GM23338 (cell line): ENCODE results near the gene TECTB. TPM values are rescaled to one million over a fixed set of nuclear protein-coding genes. Genes with fewer than 3 reads are reported as not detected.

Experiments used
- ATAC-seq: fragments of 200-7000 bp; cut with Tn5 transposase; 3 replicates; pipeline ENCODE4 v1.9.1; 2020
- DNase-seq: peaks from one replicate; pipeline ENCODE4 v3.0.0-alpha.2; 2015; ENCODE audit warnings: low spot score
- H2AFZ ChIP-seq: fragments of 200-600 bp; sonication (generic); 2 replicates; pipeline ENCODE4 v1.8.0; 2016; ENCODE audit warnings: antibody characterized with exemption, mild to moderate bottlenecking, moderate library complexity
- H3F3A ChIP-seq: fragments of 200-600 bp; sonication (generic); replicated peaks from 2 replicates; pipeline ENCODE4 v1.8.0; 2017; ENCODE audit warnings: antibody characterized with exemption, mixed run types, low read depth
- H3K27ac ChIP-seq: fragments of 200-600 bp; sonication (generic); 2 replicates; pipeline ENCODE4 v1.6.1; 2016; ENCODE audit warnings: low read depth
- H3K27me3 ChIP-seq: fragments of 200-600 bp; sonication (generic); 2 replicates; pipeline ENCODE4 v1.8.0; 2016; ENCODE audit warnings: mild to moderate bottlenecking, mixed run types, moderate library complexity; ENCODE audit not compliant: insufficient read depth
- H3K36me3 ChIP-seq: fragments of 200-600 bp; sonication (generic); 2 replicates; pipeline ENCODE4 v1.8.0; 2016; ENCODE audit warnings: mild to moderate bottlenecking; ENCODE audit not compliant: insufficient read depth
- H3K4me1 ChIP-seq: fragments of 200-600 bp; sonication (generic); 2 replicates; pipeline ENCODE4 v1.8.0; 2016; ENCODE audit warnings: mild to moderate bottlenecking, moderate library complexity; ENCODE audit not compliant: insufficient read depth
- H3K4me2 ChIP-seq: fragments of 200-600 bp; sonication (generic); 2 replicates; pipeline ENCODE4 v1.7.1; 2017; ENCODE audit warnings: mixed run types
- H3K4me3 ChIP-seq: fragments of 200-600 bp; sonication (generic); 2 replicates; pipeline ENCODE4 v1.6.1; 2016; ENCODE audit warnings: mixed run types
- H3K79me2 ChIP-seq: fragments of 200-600 bp; sonication (generic); replicated peaks from 2 replicates; pipeline ENCODE4 v1.8.0; 2017; ENCODE audit warnings: mild to moderate bottlenecking; ENCODE audit not compliant: insufficient read depth
- H3K9me2 ChIP-seq: fragments of 200-600 bp; sonication (generic); 2 replicates; pipeline ENCODE4 v1.8.0; 2017; ENCODE audit not compliant: insufficient read depth
- H4K20me1 ChIP-seq: fragments of 200-600 bp; sonication (generic); replicated peaks from 2 replicates; pipeline ENCODE4 v1.8.0; 2017; ENCODE audit warnings: mild to moderate bottlenecking; ENCODE audit not compliant: insufficient read depth
- H3K27ac Mint-ChIP-seq: 2 replicates; pipeline ENCODE4 v1.8.0; 2020; ENCODE audit warnings: inconsistent platforms, mild to moderate bottlenecking, moderate library complexity, mixed read lengths
- H3K27me3 Mint-ChIP-seq: 3 replicates; pipeline ENCODE4 v1.8.0; 2022; ENCODE audit warnings: low read depth, mild to moderate bottlenecking, moderate library complexity, mixed read lengths, inconsistent platforms; ENCODE audit not compliant: insufficient read depth, poor library complexity
- H3K36me3 Mint-ChIP-seq: 3 replicates; pipeline ENCODE4 v1.8.0; 2021; ENCODE audit warnings: low read depth, mild to moderate bottlenecking, inconsistent platforms, moderate library complexity, mixed read lengths
- H3K4me1 Mint-ChIP-seq: 3 replicates; pipeline ENCODE4 v1.8.0; 2020; ENCODE audit warnings: mild to moderate bottlenecking, inconsistent platforms, mixed read lengths
- H3K4me3 Mint-ChIP-seq: 3 replicates; pipeline ENCODE4 v1.8.0; 2021; ENCODE audit warnings: moderate library complexity, mild to moderate bottlenecking, inconsistent platforms, mixed read lengths
- H3K9me3 Mint-ChIP-seq: 3 replicates; pipeline ENCODE4 v1.8.0; 2020; ENCODE audit warnings: moderate library complexity, mild to moderate bottlenecking, inconsistent platforms, mixed read lengths
- CREB1 ChIP-seq: fragments of 250-450 bp; sonication (Bioruptor Pico); IDR thresholded peaks from 2 replicates; pipeline ENCODE4 v1.5.0; 2020; ENCODE audit warnings: low read depth, mild to moderate bottlenecking, moderate library complexity
- EZH2 ChIP-seq: fragments of 200-600 bp; sonication (generic); IDR thresholded peaks from one replicate; pipeline ENCODE4 v1.8.0; 2017; ENCODE audit warnings: antibody characterized with exemption, mild to moderate bottlenecking, low read depth; ENCODE audit not compliant: unreplicated experiment
- STAT1 ChIP-seq: IDR thresholded peaks from one replicate; pipeline ENCODE4 v1.6.1; 2016; ENCODE audit warnings: antibody characterized with exemption; ENCODE audit not compliant: unreplicated experiment
- ZNF331 ChIP-seq: fragments of 250-450 bp; sonication (Bioruptor Pico); IDR thresholded peaks from 2 replicates; pipeline ENCODE4 v1.5.0; 2020; ENCODE audit warnings: low read depth, mild to moderate bottlenecking, moderate library complexity
- polyA plus RNA-seq: library from polyadenylated mRNA; unstranded; fragments of >200 nt; fragmentation: Nextera tagmentation; extraction: Ambion mirVana; gene quantifications from 2 replicates; pipeline ENCODE4 v1.2.1, GENCODE V29; 2016
- total RNA-seq: library from RNA; depleted of rRNA; stranded (reverse); fragments of >200 nt; shearing (Covaris generic); gene quantifications from 2 replicates; pipeline ENCODE4 v1.2.3, GENCODE V29; 2014
- TF ChIP-seq, protein P1 (sequence below): fragments of 250-450 bp; sonication (Bioruptor Pico); IDR thresholded peaks from 2 replicates; pipeline ENCODE4 v1.5.0; 2020; ENCODE audit warnings: mild to moderate bottlenecking, moderate library complexity

TECTB gene
- total and polyA plus RNA-seq, 2 experiments from 2014 or later: not detected

- peaks cover 49% of the 10 kb centered on the region for H3K9me3 Mint-ChIP-seq
- H3K36me3 Mint-ChIP-seq: peaks cover 18% of the 10 kb centered on the region; the same call in 2 of the 3 replicates
- Histone ChIP-seq H2AFZ (no peak overlapping the region), H3K36me3 (no peaks in the 10 kb centered on the region), H4K20me1 (no peaks in the 10 kb centered on the region), H3K27me3 (no peaks in the 10 kb centered on the region), H3K9me2 (no peaks in the 10 kb centered on the region), H3K79me2 (no peaks in the 10 kb centered on the region), H3K27ac (no peak overlapping the region), H3K4me2 (no peak overlapping the region), H3F3A (no peaks in the 10 kb centered on the region), H3K4me3 (no peak overlapping the region), H3K4me1 (no peaks in the 10 kb centered on the region)
- H3K4me1 Mint-ChIP-seq: no peaks in the 10 kb centered on the region
- TF ChIP-seq STAT1 (no peak), ZNF331 (CRISPR knock-in tag) (no peak), EZH2 (no peak)
- TF ChIP-seq, protein P1, sequence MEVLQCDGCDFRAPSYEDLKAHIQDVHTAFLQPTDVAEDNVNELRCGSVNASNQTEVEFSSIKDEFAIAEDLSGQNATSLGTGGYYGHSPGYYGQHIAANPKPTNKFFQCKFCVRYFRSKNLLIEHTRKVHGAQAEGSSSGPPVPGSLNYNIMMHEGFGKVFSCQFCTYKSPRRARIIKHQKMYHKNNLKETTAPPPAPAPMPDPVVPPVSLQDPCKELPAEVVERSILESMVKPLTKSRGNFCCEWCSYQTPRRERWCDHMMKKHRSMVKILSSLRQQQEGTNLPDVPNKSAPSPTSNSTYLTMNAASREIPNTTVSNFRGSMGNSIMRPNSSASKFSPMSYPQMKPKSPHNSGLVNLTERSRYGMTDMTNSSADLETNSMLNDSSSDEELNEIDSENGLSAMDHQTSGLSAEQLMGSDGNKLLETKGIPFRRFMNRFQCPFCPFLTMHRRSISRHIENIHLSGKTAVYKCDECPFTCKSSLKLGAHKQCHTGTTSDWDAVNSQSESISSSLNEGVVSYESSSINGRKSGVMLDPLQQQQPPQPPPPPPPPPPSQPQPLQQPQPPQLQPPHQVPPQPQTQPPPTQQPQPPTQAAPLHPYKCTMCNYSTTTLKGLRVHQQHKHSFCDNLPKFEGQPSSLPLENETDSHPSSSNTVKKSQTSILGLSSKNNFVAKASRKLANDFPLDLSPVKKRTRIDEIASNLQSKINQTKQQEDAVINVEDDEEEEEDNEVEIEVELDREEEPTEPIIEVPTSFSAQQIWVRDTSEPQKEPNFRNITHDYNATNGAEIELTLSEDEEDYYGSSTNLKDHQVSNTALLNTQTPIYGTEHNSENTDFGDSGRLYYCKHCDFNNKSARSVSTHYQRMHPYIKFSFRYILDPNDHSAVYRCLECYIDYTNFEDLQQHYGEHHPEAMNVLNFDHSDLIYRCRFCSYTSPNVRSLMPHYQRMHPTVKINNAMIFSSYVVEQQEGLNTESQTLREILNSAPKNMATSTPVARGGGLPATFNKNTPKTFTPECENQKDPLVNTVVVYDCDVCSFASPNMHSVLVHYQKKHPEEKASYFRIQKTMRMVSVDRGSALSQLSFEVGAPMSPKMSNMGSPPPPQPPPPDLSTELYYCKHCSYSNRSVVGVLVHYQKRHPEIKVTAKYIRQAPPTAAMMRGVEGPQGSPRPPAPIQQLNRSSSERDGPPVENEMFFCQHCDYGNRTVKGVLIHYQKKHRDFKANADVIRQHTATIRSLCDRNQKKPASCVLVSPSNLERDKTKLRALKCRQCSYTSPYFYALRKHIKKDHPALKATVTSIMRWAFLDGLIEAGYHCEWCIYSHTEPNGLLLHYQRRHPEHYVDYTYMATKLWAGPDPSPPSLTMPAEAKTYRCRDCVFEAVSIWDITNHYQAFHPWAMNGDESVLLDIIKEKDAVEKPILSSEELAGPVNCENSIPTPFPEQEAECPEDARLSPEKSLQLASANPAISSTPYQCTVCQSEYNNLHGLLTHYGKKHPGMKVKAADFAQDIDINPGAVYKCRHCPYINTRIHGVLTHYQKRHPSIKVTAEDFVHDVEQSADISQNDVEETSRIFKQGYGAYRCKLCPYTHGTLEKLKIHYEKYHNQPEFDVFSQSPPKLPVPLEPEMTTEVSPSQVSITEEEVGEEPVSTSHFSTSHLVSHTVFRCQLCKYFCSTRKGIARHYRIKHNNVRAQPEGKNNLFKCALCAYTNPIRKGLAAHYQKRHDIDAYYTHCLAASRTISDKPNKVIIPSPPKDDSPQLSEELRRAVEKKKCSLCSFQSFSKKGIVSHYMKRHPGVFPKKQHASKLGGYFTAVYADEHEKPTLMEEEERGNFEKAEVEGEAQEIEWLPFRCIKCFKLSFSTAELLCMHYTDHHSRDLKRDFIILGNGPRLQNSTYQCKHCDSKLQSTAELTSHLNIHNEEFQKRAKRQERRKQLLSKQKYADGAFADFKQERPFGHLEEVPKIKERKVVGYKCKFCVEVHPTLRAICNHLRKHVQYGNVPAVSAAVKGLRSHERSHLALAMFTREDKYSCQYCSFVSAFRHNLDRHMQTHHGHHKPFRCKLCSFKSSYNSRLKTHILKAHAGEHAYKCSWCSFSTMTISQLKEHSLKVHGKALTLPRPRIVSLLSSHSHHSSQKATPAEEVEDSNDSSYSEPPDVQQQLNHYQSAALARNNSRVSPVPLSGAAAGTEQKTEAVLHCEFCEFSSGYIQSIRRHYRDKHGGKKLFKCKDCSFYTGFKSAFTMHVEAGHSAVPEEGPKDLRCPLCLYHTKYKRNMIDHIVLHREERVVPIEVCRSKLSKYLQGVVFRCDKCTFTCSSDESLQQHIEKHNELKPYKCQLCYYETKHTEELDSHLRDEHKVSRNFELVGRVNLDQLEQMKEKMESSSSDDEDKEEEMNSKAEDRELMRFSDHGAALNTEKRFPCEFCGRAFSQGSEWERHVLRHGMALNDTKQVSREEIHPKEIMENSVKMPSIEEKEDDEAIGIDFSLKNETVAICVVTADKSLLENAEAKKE: no peak
- H3K4me3 Mint-ChIP-seq: no peak overlapping the region
- ATAC-seq: no peak
- H3K27me3 Mint-ChIP-seq: peaks cover 2% of the 10 kb centered on the region
- no peak for DNase-seq
- no peak overlapping the region for H3K27ac Mint-ChIP-seq
These were observed 35.4 kb upstream of the TECTB start for GRCh38 chr10:112247791-112248190.

GRCh38 chr10:112248584-112249295 lies 34.5 kb upstream of the TECTB start:
- no peak overlapping the region for H3K27ac ChIP-seq
- H3K4me3 Mint-ChIP-seq: no peak overlapping the region
- H3K4me1 Mint-ChIP-seq: no peaks in the 10 kb centered on the region
- H3K79me2 ChIP-seq: no peaks in the 10 kb centered on the region
- H3K4me3 ChIP-seq: no peak overlapping the region
- no peak overlapping the region for H3K4me2 ChIP-seq
- ATAC-seq (no peak), DNase-seq (no peak)
- H4K20me1 ChIP-seq: no peaks in the 10 kb centered on the region
- peaks cover 53% of the 10 kb centered on the region for H3K9me3 Mint-ChIP-seq
- peaks cover 18% of the 10 kb centered on the region; the same call in 2 of the 3 replicates for H3K36me3 Mint-ChIP-seq
- no peaks in the 10 kb centered on the region for H3K36me3 ChIP-seq
- H2AFZ ChIP-seq: no peak overlapping the region
- H3K27me3 ChIP-seq: no peaks in the 10 kb centered on the region
- H3K27me3 Mint-ChIP-seq: peaks cover 2% of the 10 kb centered on the region
- H3F3A ChIP-seq: no peaks in the 10 kb centered on the region
- no peaks in the 10 kb centered on the region for H3K9me2 ChIP-seq
- no peaks in the 10 kb centered on the region for H3K4me1 ChIP-seq
- no peak overlapping the region for H3K27ac Mint-ChIP-seq
- TF ChIP-seq, protein P1: no peak
- no peak for TF ChIP-seq CREB1 (CRISPR knock-in tag)
- no peak for TF ChIP-seq EZH2
- TF ChIP-seq STAT1: no peak
